Breast epithelium (tissue), 4 donors: Measurements from ENCODE around the gene ANKS1A. TPM values are rescaled to one million over a fixed set of nuclear protein-coding genes. Genes with fewer than 3 reads are reported as not detected.

Source experiments
- DNase-seq, 2 donors: peaks; one replicate each; pipeline ENCODE4 v3.0.0-alpha.2; 2019; ENCODE audit warnings: low spot score in 2 of 2
- H3K27ac ChIP-seq, 2 donors: fragments of 200-600 bp; sonication (generic) in 1 of 2; one replicate each; pipeline ENCODE4 v1.5.1; 2016 to 2019; ENCODE audit warnings: mild to moderate bottlenecking in 1 of 2
- H3K27me3 ChIP-seq, 2 donors: fragments of 200-600 bp; sonication (generic) in 1 of 2; one replicate each; pipeline versions ENCODE4 v1.5.1 to v1.6.0; 2017 to 2019; ENCODE audit warnings: control low read depth in 1 of 2, mild to moderate bottlenecking in 1 of 2
- H3K36me3 ChIP-seq: fragments of 200-600 bp; one replicate; pipeline ENCODE4 v1.5.1; 2019
- H3K4me1 ChIP-seq, 2 donors: fragments of 200-600 bp; sonication (generic); one replicate each; pipeline ENCODE4 v1.5.1; 2016 to 2019; ENCODE audit warnings: control low read depth in 1 of 2
- H3K4me3 ChIP-seq, 3 donors: fragments of 200-600 bp; sonication (generic); 1 replicate in 2 of 3; 2 replicates in 1 of 3; pipeline ENCODE4 v1.5.1; 2016 to 2019; ENCODE audit warnings: mild to moderate bottlenecking in 3 of 3, moderate library complexity in 2 of 3
- H3K9me3 ChIP-seq, 2 donors: fragments of 200-600 bp; sonication (generic) in 1 of 2; one replicate each; pipeline ENCODE4 v1.5.1; 2016 to 2019; ENCODE audit warnings: control low read depth in 1 of 2
- POLR2A ChIP-seq: fragments of 450-650 bp; IDR thresholded peaks from one replicate; pipeline ENCODE4 v1.6.1; 2016; ENCODE audit warnings: antibody characterized with exemption, mild to moderate bottlenecking, moderate library complexity
- POLR2AphosphoS5 ChIP-seq, 3 donors: sonication (generic); formaldehyde crosslinking; IDR thresholded peaks; one replicate each; pipeline ENCODE4 v1.6.1; 2017; ENCODE audit warnings: antibody characterized with exemption in 3 of 3
- intact Hi-C: fragments of 100-400 bp; cut with DNase I; formaldehyde crosslinking; loops from one replicate; pipeline ENCODE4 v1.15.1; 2023; ENCODE audit warnings: low total_unique reads
- total RNA-seq, 3 donors: library from RNA; depleted of rRNA; stranded (reverse); fragments of >200 nt; gene quantifications; one replicate each; pipeline ENCODE4 v1.1.0, GENCODE V29; 2016
- TF ChIP-seq, protein P1 (sequence below), 3 donors: fragments of 450-650 bp; IDR thresholded peaks; one replicate each; pipeline ENCODE4 v1.5.1; 2016 to 2017; ENCODE audit warnings: antibody characterized with exemption in 3 of 3, mild to moderate bottlenecking in 3 of 3, moderate library complexity in 3 of 3

ANKS1A gene
- total RNA-seq, 3 donors from 2014 or later: 18.2 to 26.5 (median 23.4) TPM

GRCh38 chr6:35071347-35071994 is 182.4 kb downstream of the ANKS1A start:
- TF ChIP-seq POLR2AphosphoS5 (IDR thresholded peaks at IDR 0.05) (no peak), POLR2A (no peak)
- TF ChIP-seq, protein P1, sequence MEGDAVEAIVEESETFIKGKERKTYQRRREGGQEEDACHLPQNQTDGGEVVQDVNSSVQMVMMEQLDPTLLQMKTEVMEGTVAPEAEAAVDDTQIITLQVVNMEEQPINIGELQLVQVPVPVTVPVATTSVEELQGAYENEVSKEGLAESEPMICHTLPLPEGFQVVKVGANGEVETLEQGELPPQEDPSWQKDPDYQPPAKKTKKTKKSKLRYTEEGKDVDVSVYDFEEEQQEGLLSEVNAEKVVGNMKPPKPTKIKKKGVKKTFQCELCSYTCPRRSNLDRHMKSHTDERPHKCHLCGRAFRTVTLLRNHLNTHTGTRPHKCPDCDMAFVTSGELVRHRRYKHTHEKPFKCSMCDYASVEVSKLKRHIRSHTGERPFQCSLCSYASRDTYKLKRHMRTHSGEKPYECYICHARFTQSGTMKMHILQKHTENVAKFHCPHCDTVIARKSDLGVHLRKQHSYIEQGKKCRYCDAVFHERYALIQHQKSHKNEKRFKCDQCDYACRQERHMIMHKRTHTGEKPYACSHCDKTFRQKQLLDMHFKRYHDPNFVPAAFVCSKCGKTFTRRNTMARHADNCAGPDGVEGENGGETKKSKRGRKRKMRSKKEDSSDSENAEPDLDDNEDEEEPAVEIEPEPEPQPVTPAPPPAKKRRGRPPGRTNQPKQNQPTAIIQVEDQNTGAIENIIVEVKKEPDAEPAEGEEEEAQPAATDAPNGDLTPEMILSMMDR (IDR thresholded peaks at IDR 0.05): no peak
- Histone ChIP-seq H3K27ac (no peak overlapping the region), H3K36me3 (no peaks in the 10 kb centered on the region), H3K9me3 (no peaks in the 10 kb centered on the region), H3K4me1 (no peaks in the 10 kb centered on the region), H3K27me3 (no peaks in the 10 kb centered on the region), H3K4me3 (no peak overlapping the region)
- intact Hi-C loops: no loop called here
- DNase-seq: no peak

- Histone ChIP-seq H3K4me1 (no peaks in the 10 kb centered on the region), H3K27me3 (no peaks in the 10 kb centered on the region), H3K9me3 (no peaks in the 10 kb centered on the region), H3K36me3 (no peaks in the 10 kb centered on the region), H3K27ac (peak overlapping the region in 1 of 2 donors; percentile 26), H3K4me3 (no peak overlapping the region)
- no peak for DNase-seq
- no peak for TF ChIP-seq POLR2AphosphoS5 (IDR thresholded peaks at IDR 0.05)
- intact Hi-C loops: loop anchor here (2.0 kb wide), 1 partner anchor 71 kb away; no protein-coding TSS in a partner anchor
These were observed 183.1 kb downstream of the ANKS1A start for GRCh38 chr6:35072051-35072697.

DNA sequence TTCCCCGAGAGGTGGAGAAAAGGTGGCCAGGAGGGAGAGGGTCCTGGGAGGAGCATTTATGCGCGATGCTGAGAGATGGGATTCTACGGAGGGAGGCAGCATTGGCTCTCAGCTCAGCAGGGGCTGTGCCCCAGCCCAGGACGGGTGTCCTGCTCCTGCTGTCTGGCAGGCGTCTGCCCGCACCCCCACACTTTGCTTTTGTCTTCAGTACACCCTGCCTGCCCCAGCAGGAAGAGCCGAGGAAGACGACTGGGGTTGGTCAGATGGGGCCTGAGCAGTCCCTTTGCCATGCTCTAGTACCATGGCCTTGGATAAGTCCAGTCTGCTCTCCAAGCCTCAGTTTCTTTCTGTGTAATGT is 183.6 kb downstream of the ANKS1A start:
- intact Hi-C loops: loop anchor here (2.0 kb wide), 1 partner anchor 72 kb away; no protein-coding TSS in a partner anchor
- peak overlapping the region in 1 of 2 donors; percentile 26 for H3K27ac ChIP-seq
- H3K27me3 ChIP-seq: no peaks in the 10 kb centered on the region
- H3K4me1 ChIP-seq: no peaks in the 10 kb centered on the region
- H3K9me3 ChIP-seq: no peaks in the 10 kb centered on the region
- no peak for DNase-seq
- no peak for TF ChIP-seq POLR2AphosphoS5 (IDR thresholded peaks at IDR 0.05)
- no peak for TF ChIP-seq POLR2A
- TF ChIP-seq, protein P1 (IDR thresholded peaks at IDR 0.05): no peak
- no peaks in the 10 kb centered on the region for H3K36me3 ChIP-seq
- H3K4me3 ChIP-seq: no peak overlapping the region

- intact Hi-C loops: loop anchor here (2.0 kb wide), 1 partner anchor 72 kb away; no protein-coding TSS in a partner anchor
- no peaks in the 10 kb centered on the region for H3K36me3 ChIP-seq
These were observed 184.2 kb downstream of the ANKS1A start for GRCh38 chr6:35073211-35073610.

GRCh38 chr6:35073766-35074471 is 184.9 kb downstream of the ANKS1A start:
- TF ChIP-seq POLR2A (no peak), POLR2AphosphoS5 (IDR thresholded peaks at IDR 0.05) (no peak)
- TF ChIP-seq, protein P1 (IDR thresholded peaks at IDR 0.05): no peak
- intact Hi-C loops: loop anchor here (2.0 kb wide), 1 partner anchor 73 kb away; no protein-coding TSS in a partner anchor
- Histone ChIP-seq H3K4me3 (no peak overlapping the region), H3K4me1 (no peaks in the 10 kb centered on the region), H3K9me3 (no peaks in the 10 kb centered on the region), H3K36me3 (no peaks in the 10 kb centered on the region), H3K27ac (no peak overlapping the region), H3K27me3 (no peaks in the 10 kb centered on the region)
- no peak for DNase-seq

More at GRCh38 chr6:35073211-35073610, 184.2 kb downstream of the ANKS1A start:
- no peak overlapping the region for H3K27ac ChIP-seq
- TF ChIP-seq POLR2A: no peak
- TF ChIP-seq, protein P1 (IDR thresholded peaks at IDR 0.05): no peak
- TF ChIP-seq POLR2AphosphoS5 (IDR thresholded peaks at IDR 0.05): no peak
- H3K4me3 ChIP-seq: no peak overlapping the region
- H3K9me3 ChIP-seq: no peaks in the 10 kb centered on the region
- H3K4me1 ChIP-seq: no peaks in the 10 kb centered on the region
- H3K27me3 ChIP-seq: no peaks in the 10 kb centered on the region
- no peak for DNase-seq
